Measurements from ENCODE around the gene LRCH3.

Gene LRCH3

DNA sequence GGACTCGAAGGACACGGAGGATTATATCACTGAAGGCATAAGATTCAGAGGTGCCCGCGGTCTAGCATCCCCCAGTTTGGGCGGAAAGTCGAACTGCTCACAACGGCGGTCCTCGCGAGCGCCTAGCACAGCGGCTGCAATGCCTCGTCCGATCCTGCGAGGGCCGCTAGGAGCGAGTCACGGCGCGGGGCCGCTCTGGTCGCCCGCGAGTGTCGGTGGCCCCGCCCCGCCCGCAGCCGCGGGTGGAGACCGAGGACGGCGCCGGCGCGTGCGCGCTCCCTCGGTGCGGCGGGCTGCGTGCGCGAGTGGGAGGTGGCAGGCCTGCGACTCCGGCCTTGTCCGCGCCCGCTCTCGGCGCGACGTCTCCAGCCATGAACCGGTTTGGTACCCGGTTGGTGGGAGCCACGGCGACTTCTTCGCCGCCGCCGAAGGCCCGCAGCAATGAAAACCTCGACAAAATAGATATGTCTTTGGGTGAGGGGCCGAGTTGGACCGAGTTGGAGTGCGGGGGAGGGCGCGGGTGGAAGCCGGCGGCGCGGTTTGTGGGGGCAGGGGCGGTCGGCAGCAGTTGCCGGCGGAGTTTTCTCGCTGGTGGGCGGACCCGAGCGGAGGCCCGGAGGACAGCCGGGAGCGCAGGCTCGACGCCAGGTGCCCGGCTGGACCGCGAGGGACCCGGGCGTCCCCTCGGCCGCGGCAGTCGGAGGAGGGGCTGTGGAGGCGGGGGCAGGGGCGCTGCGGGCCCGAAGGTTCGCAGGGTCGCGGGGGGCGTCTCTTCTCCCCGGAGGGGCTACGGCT, 41.3 kb upstream of the LRCH3 start, which contains the start of gene FYTTD1:
TSS of gene FYTTD1 (plus strand) at position 283 of the 795 bp plus-strand sequence. CDS start at position 372, 89 bp downstream.
- peak within 1 kb of the TSS; percentile 97 for H3K4me3 ChIP-seq (ENCODE audit: low read depth, low read length)
- no peaks in the 10 kb centered on the region for H3K4me1 ChIP-seq
- H3K36me3 ChIP-seq, result peaks cover 3% of the 10 kb centered on the region; the same call in 1 of the 2 replicates
- TF ChIP-seq, protein P1, sequence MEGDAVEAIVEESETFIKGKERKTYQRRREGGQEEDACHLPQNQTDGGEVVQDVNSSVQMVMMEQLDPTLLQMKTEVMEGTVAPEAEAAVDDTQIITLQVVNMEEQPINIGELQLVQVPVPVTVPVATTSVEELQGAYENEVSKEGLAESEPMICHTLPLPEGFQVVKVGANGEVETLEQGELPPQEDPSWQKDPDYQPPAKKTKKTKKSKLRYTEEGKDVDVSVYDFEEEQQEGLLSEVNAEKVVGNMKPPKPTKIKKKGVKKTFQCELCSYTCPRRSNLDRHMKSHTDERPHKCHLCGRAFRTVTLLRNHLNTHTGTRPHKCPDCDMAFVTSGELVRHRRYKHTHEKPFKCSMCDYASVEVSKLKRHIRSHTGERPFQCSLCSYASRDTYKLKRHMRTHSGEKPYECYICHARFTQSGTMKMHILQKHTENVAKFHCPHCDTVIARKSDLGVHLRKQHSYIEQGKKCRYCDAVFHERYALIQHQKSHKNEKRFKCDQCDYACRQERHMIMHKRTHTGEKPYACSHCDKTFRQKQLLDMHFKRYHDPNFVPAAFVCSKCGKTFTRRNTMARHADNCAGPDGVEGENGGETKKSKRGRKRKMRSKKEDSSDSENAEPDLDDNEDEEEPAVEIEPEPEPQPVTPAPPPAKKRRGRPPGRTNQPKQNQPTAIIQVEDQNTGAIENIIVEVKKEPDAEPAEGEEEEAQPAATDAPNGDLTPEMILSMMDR (IDR thresholded peaks at IDR 0.05; ENCODE audit: low read depth, low read length), result peak; percentile 29
- DNase-seq, result peak; percentile 94
- H3K9me3 ChIP-seq, result no peaks in the 10 kb centered on the region
- no peaks in the 10 kb centered on the region for H3K27me3 ChIP-seq

DNA sequence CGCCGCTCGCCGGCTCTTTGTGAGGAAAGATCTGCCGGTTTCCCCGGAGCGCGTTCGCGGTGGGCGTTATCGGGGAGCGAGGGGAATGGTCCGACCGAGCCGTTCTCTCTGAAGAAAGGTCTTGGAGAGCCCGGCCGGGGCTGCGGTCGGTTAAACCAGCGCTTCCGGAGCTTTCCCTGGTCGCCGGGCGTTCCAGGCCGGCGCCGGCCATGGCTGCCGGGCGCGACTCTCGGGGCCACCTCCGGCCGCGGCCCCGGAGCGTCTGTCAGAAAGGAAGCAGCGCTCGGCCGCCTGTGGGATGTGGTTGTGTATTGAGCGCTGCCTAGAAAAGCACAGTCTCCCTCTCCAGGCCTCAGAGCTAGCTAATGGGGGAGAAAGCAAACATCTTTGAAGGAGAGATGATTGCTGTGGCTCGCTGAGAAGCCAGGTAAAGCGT, 40.6 kb upstream of the LRCH3 start:
- TF ChIP-seq, protein P1 (IDR thresholded peaks at IDR 0.05; ENCODE audit: low read depth, low read length), result no peak
- H3K36me3 ChIP-seq, result peaks cover 5% of the 10 kb centered on the region; the same call in 1 of the 2 replicates
- peak; percentile 76 for DNase-seq
- H3K4me3 ChIP-seq (ENCODE audit: low read depth, low read length), result peak overlapping the region; percentile 97
- H3K27me3 ChIP-seq, result no peaks in the 10 kb centered on the region
- H3K9me3 ChIP-seq, result no peaks in the 10 kb centered on the region
- no peaks in the 10 kb centered on the region for H3K4me1 ChIP-seq

DNA sequence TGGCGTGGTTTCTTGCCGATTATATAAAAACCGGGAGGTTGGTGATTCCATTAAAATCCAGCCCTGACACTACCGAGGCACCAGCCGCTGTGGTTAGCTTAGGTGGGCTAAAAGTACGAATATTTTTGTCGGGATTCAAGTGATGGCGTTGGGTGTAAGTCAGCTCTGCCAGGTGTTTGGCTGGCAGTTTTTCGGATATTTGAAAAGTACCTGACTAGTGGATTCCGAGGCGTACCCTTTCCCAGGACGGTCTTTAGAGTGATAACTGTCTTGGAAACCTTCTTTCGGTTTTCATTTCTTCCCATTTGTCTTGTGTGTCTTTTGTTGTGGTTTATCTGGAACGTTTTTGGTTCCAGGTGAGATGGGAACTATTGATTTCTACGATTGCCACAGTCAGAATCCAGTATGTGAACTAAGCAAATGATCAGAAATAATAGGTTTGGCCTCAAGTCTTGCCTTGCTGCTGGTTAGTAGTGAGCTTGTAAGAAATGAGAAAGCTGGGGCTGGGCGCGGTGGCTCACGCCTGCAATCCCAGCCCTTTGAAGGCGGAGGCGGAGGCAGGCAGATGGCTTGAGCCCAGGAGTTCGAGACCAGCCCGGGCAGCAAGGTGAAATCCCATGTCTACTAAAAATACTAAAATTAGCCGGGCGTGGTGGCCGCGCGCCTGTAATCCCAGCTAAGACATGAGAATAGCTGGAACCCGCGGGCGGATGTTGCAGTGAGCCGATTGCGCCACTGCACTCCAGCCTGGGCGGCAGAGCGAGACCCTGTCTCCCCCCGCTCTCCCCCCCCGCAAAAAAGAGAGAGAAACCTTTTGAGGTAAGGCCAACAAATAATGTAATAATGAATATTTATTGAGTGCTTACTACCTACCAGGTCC, 40.0 kb upstream of the LRCH3 start:
- peak; percentile 47 for DNase-seq
- Histone ChIP-seq H3K4me1 (no peaks in the 10 kb centered on the region), H3K36me3 (peaks cover 5% of the 10 kb centered on the region; the same call in 1 of the 2 replicates), H3K9me3 (no peaks in the 10 kb centered on the region), H3K27me3 (no peaks in the 10 kb centered on the region), H3K4me3 (ENCODE audit: low read depth, low read length) (peak overlapping the region; percentile 97)
- TF ChIP-seq, protein P1 (IDR thresholded peaks at IDR 0.05; ENCODE audit: low read depth, low read length), result no peak

DNA sequence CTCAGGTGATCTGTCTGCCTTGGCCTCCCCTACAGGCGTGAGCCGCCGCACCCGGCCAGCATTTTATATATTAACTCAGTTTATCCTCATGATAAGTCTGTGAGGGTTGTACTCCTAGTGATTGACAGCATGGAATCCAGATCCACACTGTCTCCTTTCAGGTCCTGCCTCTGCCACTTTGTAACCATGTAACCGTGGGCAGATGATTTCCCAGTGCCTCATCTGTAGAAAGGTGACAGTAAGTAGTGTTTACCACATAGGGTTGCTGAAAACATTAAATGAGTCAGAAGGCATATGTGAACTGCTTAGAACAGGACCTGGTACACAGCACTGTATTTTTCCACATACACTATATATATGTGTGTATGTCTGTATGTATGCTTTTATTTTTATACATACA, 38.9 kb upstream of the LRCH3 start:
- H3K9me3 ChIP-seq, result no peaks in the 10 kb centered on the region
- no peaks in the 10 kb centered on the region for H3K27me3 ChIP-seq
- DNase-seq, result no peak
- peaks cover 10% of the 10 kb centered on the region; the same call in 1 of the 2 replicates for H3K36me3 ChIP-seq
- H3K4me3 ChIP-seq (ENCODE audit: low read depth, low read length), result peak overlapping the region; percentile 97
- TF ChIP-seq, protein P1 (IDR thresholded peaks at IDR 0.05; ENCODE audit: low read depth, low read length), result no peak
- H3K4me1 ChIP-seq, result no peaks in the 10 kb centered on the region

DNA sequence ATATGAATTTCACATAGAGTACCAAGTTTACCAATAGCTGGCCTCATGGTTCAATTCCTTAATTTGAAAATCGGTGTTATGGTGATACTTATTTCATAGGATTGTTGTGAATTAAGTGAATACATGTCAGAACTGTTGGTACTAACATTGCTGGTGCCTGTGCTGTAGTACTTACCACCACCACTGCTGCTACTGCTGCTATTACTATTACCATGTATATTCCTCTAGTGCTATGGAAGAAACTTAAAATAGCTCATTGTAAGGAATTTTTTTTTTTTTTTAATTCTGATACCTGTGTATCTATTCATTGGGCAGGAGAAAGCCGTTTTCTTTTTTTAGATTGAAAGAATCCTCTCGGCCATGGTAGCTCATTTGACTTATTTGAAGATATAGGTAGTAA, 37.8 kb upstream of the LRCH3 start:
- Histone ChIP-seq H3K36me3 (peaks cover 20% of the 10 kb centered on the region), H3K4me3 (ENCODE audit: low read depth, low read length) (no peak overlapping the region), H3K27me3 (no peaks in the 10 kb centered on the region), H3K4me1 (no peaks in the 10 kb centered on the region), H3K9me3 (no peaks in the 10 kb centered on the region)
- TF ChIP-seq, protein P1 (IDR thresholded peaks at IDR 0.05; ENCODE audit: low read depth, low read length), result no peak
- no peak for DNase-seq
